HepG2 (cell line): ENCODE data around the gene SPCS1. TPM values are rescaled to one million over a fixed set of nuclear protein-coding genes. Genes with fewer than 3 reads are reported as not detected.

ENCODE experiments used
- DZIP1 ChIP-seq: sonication (generic); formaldehyde crosslinking; IDR thresholded peaks from 2 replicates; pipeline ENCODE4 v1.5.0; 2020; ENCODE audit warnings: mild to moderate bottlenecking, missing genetic modification reagents
- EZH2 ChIP-seq: conservative IDR thresholded peaks from 2 replicates; pipeline ENCODE4 v1.6.1; 2012; ENCODE audit warnings: mild to moderate bottlenecking, low read depth, low read length, moderate library complexity
- IRX3 ChIP-seq: sonication (generic); formaldehyde crosslinking; IDR thresholded peaks from 2 replicates; pipeline ENCODE4 v1.8.1; 2023; ENCODE audit warnings: mild to moderate bottlenecking, low read depth, missing genetic modification reagents, borderline replicate concordance
- KLF11 ChIP-seq: IDR thresholded peaks from 2 replicates; pipeline ENCODE4 v1.6.1; 2016; ENCODE audit warnings: missing compliant biosample characterization
- MYPOP ChIP-seq: sonication (generic); formaldehyde crosslinking; IDR thresholded peaks from 2 replicates; pipeline ENCODE4 v1.8.1; 2023; ENCODE audit warnings: mild to moderate bottlenecking, moderate library complexity, missing genetic modification reagents
- NONO ChIP-seq, 2 experiments: fragments of 450-650 bp in 1 of 2; sonication (generic) in 1 of 2; formaldehyde crosslinking in 1 of 2; IDR thresholded peaks in 1 of 2; conservative IDR thresholded peaks in 1 of 2; 2 replicates each; pipeline versions ENCODE4 v1.6.1 to v1.8.0; 2017 to 2022; ENCODE audit warnings: mild to moderate bottlenecking in 1 of 2, missing genetic modification reagents in 1 of 2, moderate library complexity in 1 of 2
- NR1H2 ChIP-seq: sonication (generic); formaldehyde crosslinking; IDR thresholded peaks from 2 replicates; pipeline ENCODE4 v1.8.1; 2022; ENCODE audit warnings: low read depth, missing genetic modification reagents, borderline replicate concordance
- REL ChIP-seq: sonication (generic); formaldehyde crosslinking; conservative IDR thresholded peaks from 2 replicates; pipeline ENCODE4 v1.8.0; 2022; ENCODE audit warnings: mild to moderate bottlenecking, missing genetic modification reagents, moderate library complexity
- REXO4 ChIP-seq: sonication (generic); formaldehyde crosslinking; IDR thresholded peaks from 2 replicates; pipeline ENCODE4 v1.8.0; 2022; ENCODE audit warnings: missing genetic modification reagents, mild to moderate bottlenecking, borderline replicate concordance
- RFXANK ChIP-seq: IDR thresholded peaks from 2 replicates; pipeline ENCODE4 v1.6.1; 2016
- SAFB2 ChIP-seq: sonication (generic); formaldehyde crosslinking; IDR thresholded peaks from 2 replicates; pipeline ENCODE4 v1.5.1; 2020; ENCODE audit warnings: missing genetic modification reagents, low read depth, mild to moderate bottlenecking, borderline replicate concordance
- SP140L ChIP-seq: sonication (generic); formaldehyde crosslinking; IDR thresholded peaks from 2 replicates; pipeline ENCODE4 v1.4.0; 2020; ENCODE audit warnings: missing genetic modification reagents, borderline replicate concordance
- THAP11 ChIP-seq: IDR thresholded peaks from 2 replicates; pipeline ENCODE4 v1.6.1; 2016; ENCODE audit warnings: missing biosample characterization, missing genetic modification reagents
- ZNF20 ChIP-seq: sonication (generic); formaldehyde crosslinking; IDR thresholded peaks from 2 replicates; pipeline ENCODE4 v1.4.0; 2020; ENCODE audit warnings: mild to moderate bottlenecking, moderate library complexity, missing genetic modification reagents
- ZNF230 ChIP-seq: sonication (generic); formaldehyde crosslinking; IDR thresholded peaks from 2 replicates; pipeline ENCODE4 v1.4.0; 2020; ENCODE audit warnings: mild to moderate bottlenecking, missing genetic modification reagents
- ZNF513 ChIP-seq: sonication (generic); formaldehyde crosslinking; conservative IDR thresholded peaks from 2 replicates; pipeline ENCODE4 v1.5.0; 2020; ENCODE audit warnings: missing genetic modification reagents
- ZNF570 ChIP-seq: sonication (generic); formaldehyde crosslinking; IDR thresholded peaks from 2 replicates; pipeline ENCODE4 v1.4.0; 2020; ENCODE audit warnings: mild to moderate bottlenecking, missing genetic modification reagents, borderline replicate concordance
- ZNF678 ChIP-seq: sonication (generic); formaldehyde crosslinking; IDR thresholded peaks from 2 replicates; pipeline ENCODE4 v1.4.0; 2020; ENCODE audit warnings: mild to moderate bottlenecking, missing genetic modification reagents
- ZNF777 ChIP-seq: sonication (generic); formaldehyde crosslinking; IDR thresholded peaks from 2 replicates; pipeline ENCODE4 v1.4.0; 2020; ENCODE audit warnings: missing genetic modification reagents
- ZNF800 ChIP-seq: sonication (generic); formaldehyde crosslinking; IDR thresholded peaks from 2 replicates; pipeline ENCODE4 v1.4.0; 2020; ENCODE audit warnings: missing genetic modification reagents
- polyA plus RNA-seq, 8 experiments: library from polyadenylated mRNA; depleted of rRNA in 3 of 8; stranded (reverse) in 7 of 8; unstranded in 1 of 8; fragments of >200 nt; fragmentation: Illumina TruSeq in 4 of 8; extraction: Trizol in 4 of 8; gene quantifications; 2 replicates each; pipeline versions ENCODE4 v1.2.1 to v1.2.3, GENCODE V29; 2011 to 2016; ENCODE audit warnings: low read depth in 4 of 8, missing spikeins in 1 of 8, mixed read lengths in 1 of 8; ENCODE audit not compliant: insufficient read depth in 1 of 8
- total RNA-seq, 5 experiments: library from RNA; depleted of rRNA; stranded (reverse); fragments of >200 nt; fragmentation: Illumina TruSeq; extraction: Trizol; gene quantifications; 2 replicates each; pipeline ENCODE4 v1.2.3, GENCODE V29; 2016; ENCODE audit warnings: low read depth in 1 of 5

SPCS1 gene
- total and polyA plus RNA-seq, 2 of the 13 experiments (the other 11 are each of a cell fraction or from before 2014, with no cell fraction given): 84.6 to 120 TPM

GRCh38 chr3:52685709-52686691 lies 19.9 kb upstream of the SPCS1 start, which contains the start of the genes GNL3 and PBRM1 (continued):
- TF ChIP-seq REL (CRISPR knock-in tag) (no peak), ZNF777 (CRISPR knock-in tag) (0 out of 2 replicates have a peak, but pooled peaks have one; percentile 61), ZNF800 (CRISPR knock-in tag) (0 out of 2 replicates have a peak, but pooled peaks have one; percentile 18), KLF11 (CRISPR knock-in tag) (peak; percentile 59; the same call in 1 of the 2 replicates), THAP11 (CRISPR knock-in tag) (peak; percentile 94), SP140L (CRISPR knock-in tag) (no peak; the same call in 1 of the 2 replicates), NONO (IDR thresholded peaks at IDR 0.05) (no peak), NONO (CRISPR knock-in tag; conservative IDR thresholded peaks at IDR 0.05) (peak; percentile 94), MYPOP (CRISPR knock-in tag) (peak; percentile 92), REXO4 (CRISPR knock-in tag) (no peak), IRX3 (CRISPR knock-in tag) (peak; percentile 80; the same call in 1 of the 2 replicates), NR1H2 (CRISPR knock-in tag) (no peak), RFXANK (CRISPR knock-in tag) (no peak), SAFB2 (CRISPR knock-in tag) (peak; percentile 89; the same call in 1 of the 2 replicates), ZNF230 (peak; percentile 70), ZNF678 (peak; percentile 87; the same call in 1 of the 2 replicates), ZNF513 (CRISPR knock-in tag) (no peak), DZIP1 (CRISPR knock-in tag) (peak; percentile 99), EZH2 (no peak), ZNF20 (CRISPR knock-in tag) (0 out of 2 replicates have a peak, but pooled peaks have one; percentile 43), ZNF570 (CRISPR knock-in tag) (no peak)
